Tibial nerve (tissue), 4 donors: ENCODE measurements around the gene C16orf74.

Source experiments
- EP300 ChIP-seq, 2 donors: sonication (generic); formaldehyde crosslinking; IDR thresholded peaks; one replicate each; pipeline ENCODE4 v1.6.1; 2017; ENCODE audit warnings: antibody characterized with exemption in 2 of 2, mild to moderate bottlenecking in 1 of 2
- POLR2A ChIP-seq, 2 donors: fragments of 450-650 bp; IDR thresholded peaks; one replicate each; pipeline ENCODE4 v1.6.1; 2017; ENCODE audit warnings: antibody characterized with exemption in 2 of 2, mild to moderate bottlenecking in 2 of 2, moderate library complexity in 2 of 2
- TF ChIP-seq, protein P1 (sequence below), 5 experiments: fragments of 200-600 bp in 3 of 5; fragments of 450-650 bp in 2 of 5; sonication (generic) in 3 of 5; IDR thresholded peaks; one replicate each; pipeline ENCODE4 v1.5.1; 2016 to 2019; ENCODE audit warnings: antibody characterized with exemption in 5 of 5, mild to moderate bottlenecking in 3 of 5, moderate library complexity in 2 of 5

DNA sequence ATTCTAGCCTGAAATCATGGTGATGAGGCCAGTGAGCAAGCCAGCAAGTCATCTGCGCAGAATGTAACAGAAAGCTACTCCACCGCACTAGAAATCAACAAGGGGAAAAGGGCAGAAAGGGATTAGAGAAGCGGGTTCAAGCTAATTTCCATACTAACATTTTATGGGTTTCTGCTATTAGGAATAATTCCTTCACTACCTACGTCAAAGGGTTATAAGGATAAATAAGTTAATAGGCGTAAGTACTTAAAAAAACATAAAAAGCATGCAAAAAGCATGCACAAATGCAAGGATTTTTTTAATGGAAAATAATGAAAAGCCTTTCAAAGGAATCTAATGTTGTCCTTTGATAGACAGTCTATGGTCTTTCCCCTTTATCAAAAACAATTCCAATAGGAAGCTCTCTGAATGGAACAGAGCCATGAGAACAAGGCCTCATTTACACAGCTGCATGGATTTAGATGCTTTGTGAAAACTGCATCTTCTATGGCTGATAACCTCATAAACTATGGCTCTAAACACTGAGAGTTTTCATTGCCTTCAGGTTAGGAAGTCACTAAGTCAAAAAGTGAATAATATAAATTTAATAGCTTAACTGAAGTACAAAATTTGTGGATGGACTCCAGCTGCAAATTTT is 42.9 kb upstream of the C16orf74 start:
- TF ChIP-seq, protein P1, sequence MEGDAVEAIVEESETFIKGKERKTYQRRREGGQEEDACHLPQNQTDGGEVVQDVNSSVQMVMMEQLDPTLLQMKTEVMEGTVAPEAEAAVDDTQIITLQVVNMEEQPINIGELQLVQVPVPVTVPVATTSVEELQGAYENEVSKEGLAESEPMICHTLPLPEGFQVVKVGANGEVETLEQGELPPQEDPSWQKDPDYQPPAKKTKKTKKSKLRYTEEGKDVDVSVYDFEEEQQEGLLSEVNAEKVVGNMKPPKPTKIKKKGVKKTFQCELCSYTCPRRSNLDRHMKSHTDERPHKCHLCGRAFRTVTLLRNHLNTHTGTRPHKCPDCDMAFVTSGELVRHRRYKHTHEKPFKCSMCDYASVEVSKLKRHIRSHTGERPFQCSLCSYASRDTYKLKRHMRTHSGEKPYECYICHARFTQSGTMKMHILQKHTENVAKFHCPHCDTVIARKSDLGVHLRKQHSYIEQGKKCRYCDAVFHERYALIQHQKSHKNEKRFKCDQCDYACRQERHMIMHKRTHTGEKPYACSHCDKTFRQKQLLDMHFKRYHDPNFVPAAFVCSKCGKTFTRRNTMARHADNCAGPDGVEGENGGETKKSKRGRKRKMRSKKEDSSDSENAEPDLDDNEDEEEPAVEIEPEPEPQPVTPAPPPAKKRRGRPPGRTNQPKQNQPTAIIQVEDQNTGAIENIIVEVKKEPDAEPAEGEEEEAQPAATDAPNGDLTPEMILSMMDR (IDR thresholded peaks at IDR 0.05), result no peak
- TF ChIP-seq EP300 (IDR thresholded peaks at IDR 0.05) (no peak), POLR2A (IDR thresholded peaks at IDR 0.05) (no peak)
